ENCODE data around the gene SSU72. TPM values are rescaled to one million over a fixed set of nuclear protein-coding genes. Genes with fewer than 3 reads are reported as not detected.

SSU72 gene
- polyA plus RNA-seq, 1 of the 3 experiments (the other 2 are of a cell fraction): 104 TPM

GRCh38 chr1:1537626-1538250 is 36.9 kb downstream of the SSU72 start:
- Histone ChIP-seq H3K4me1 (ENCODE audit: control insufficient read depth in 1 of 2, insufficient read depth in 2 of 2, low read depth in 1 of 2, low read length in 1 of 2) (peaks cover 0 to 14% of the 10 kb centered on the region in 2 experiments; a peak in 1 of 4 replicates), H3K4me2 (no peak overlapping the region), H3K9me3 (no peaks in the 10 kb centered on the region), H3K9ac (no peak overlapping the region), H3K9me2 (no peaks in the 10 kb centered on the region), H3K36me3 (replicated peaks in 1 of 2; ENCODE audit: control insufficient read depth in 1 of 2, insufficient read depth in 2 of 2, low read length in 1 of 2) (peaks cover 0 to 31% of the 10 kb centered on the region in 2 experiments), H4K20me1 (ENCODE audit: insufficient read depth) (no peaks in the 10 kb centered on the region), H3K79me2 (ENCODE audit: insufficient read depth) (no peaks in the 10 kb centered on the region), H2AFZ (ENCODE audit: low read depth) (no peak overlapping the region), H3K27me3 (ENCODE audit: insufficient read depth) (no peaks in the 10 kb centered on the region), H3K27ac (ENCODE audit: low read depth in 2 of 2, low read length in 1 of 2) (no peak overlapping the region), H3K4me3 (ENCODE audit: low read depth in 2 of 2, low read length in 1 of 2) (no peak overlapping the region), H3F3A (replicated peaks; ENCODE audit: insufficient read depth) (peaks cover 5% of the 10 kb centered on the region)
- DNase-seq: no peak
- WGBS (ENCODE audit: low lambda C conversion rate): 97% methylated on average over 18 of the region's 32 CpGs
- ChIA-PET CTCF (no interaction called here), POLR2A (no interaction called here)
- TF ChIP-seq TEAD4 (IDR thresholded peaks at IDR 0.05; ENCODE audit: borderline replicate concordance, insufficient read depth) (no peak), SIN3A (IDR thresholded peaks at IDR 0.05; ENCODE audit: borderline replicate concordance, low read depth, low read length) (no peak), FOXM1 (IDR thresholded peaks at IDR 0.05; ENCODE audit: low read depth) (no peak), IRF3 (IDR thresholded peaks at IDR 0.05; ENCODE audit: low read depth, low read length) (no peak), MAX (IDR thresholded peaks at IDR 0.05; ENCODE audit: low read depth) (no peak), TAF1 (IDR thresholded peaks at IDR 0.05; ENCODE audit: borderline replicate concordance, low read depth, low read length) (no peak), RAD21 (IDR thresholded peaks at IDR 0.05; ENCODE audit: low read length) (no peak), NRF1 (IDR thresholded peaks at IDR 0.05; ENCODE audit: low read depth, low read length) (no peak), USF2 (IDR thresholded peaks at IDR 0.05; ENCODE audit: borderline replicate concordance, low read depth, low read length) (no peak), ZBTB33 (IDR thresholded peaks at IDR 0.05; ENCODE audit: borderline replicate concordance, low read depth) (no peak), EZH2phosphoT487 (IDR thresholded peaks at IDR 0.05; ENCODE audit: borderline replicate concordance, low read depth) (no peak)

Measured in SK-N-SH (cell line).